Tibial nerve (tissue), 4 donors: ENCODE results near the gene VWA3A. TPM values are rescaled to one million over a fixed set of nuclear protein-coding genes. Genes with fewer than 3 reads are reported as not detected.
"Not testable (repeated sequence)": the region's sequence is repeated elsewhere in the genome, so short reads cannot be mapped to it uniquely, and the experiment has no call there.

Experiments used
- DNase-seq, 2 donors: peaks; one replicate each; pipeline ENCODE4 v3.0.0-alpha.2; 2019; ENCODE audit warnings: low spot score in 2 of 2
- H3K27ac ChIP-seq, 4 donors: fragments of 200-600 bp; sonication (generic) in 3 of 4; one replicate each; pipeline ENCODE4 v1.5.1; 2017 to 2019; ENCODE audit warnings: mild to moderate bottlenecking in 1 of 4
- H3K27me3 ChIP-seq, 2 donors: fragments of 200-600 bp; sonication (generic) in 1 of 2; one replicate each; pipeline versions ENCODE4 v1.5.1 to v1.6.0; 2017 to 2019
- H3K36me3 ChIP-seq, 3 donors: fragments of 200-600 bp; sonication (generic); one replicate each; pipeline ENCODE4 v1.5.1; 2018 to 2019
- H3K4me1 ChIP-seq, 4 donors: fragments of 200-600 bp; sonication (generic) in 3 of 4; one replicate each; pipeline ENCODE4 v1.5.1; 2017 to 2019
- H3K4me3 ChIP-seq, 4 donors: fragments of 200-600 bp; sonication (generic) in 3 of 4; one replicate each; pipeline ENCODE4 v1.5.1; 2017 to 2019; ENCODE audit warnings: mild to moderate bottlenecking in 1 of 4, moderate library complexity in 1 of 4
- H3K9me3 ChIP-seq, 4 donors: fragments of 200-600 bp; sonication (generic) in 3 of 4; one replicate each; pipeline ENCODE4 v1.5.1; 2017 to 2019
- CTCF ChIP-seq, 5 experiments: fragments of 200-600 bp in 3 of 5; fragments of 450-650 bp in 2 of 5; sonication (generic) in 3 of 5; IDR thresholded peaks; one replicate each; pipeline ENCODE4 v1.5.1; 2016 to 2019; ENCODE audit warnings: antibody characterized with exemption in 5 of 5, mild to moderate bottlenecking in 3 of 5, moderate library complexity in 2 of 5
- EP300 ChIP-seq, 2 donors: sonication (generic); formaldehyde crosslinking; IDR thresholded peaks; one replicate each; pipeline ENCODE4 v1.6.1; 2017; ENCODE audit warnings: antibody characterized with exemption in 2 of 2, mild to moderate bottlenecking in 1 of 2
- POLR2A ChIP-seq, 2 donors: fragments of 450-650 bp; IDR thresholded peaks; one replicate each; pipeline ENCODE4 v1.6.1; 2017; ENCODE audit warnings: antibody characterized with exemption in 2 of 2, mild to moderate bottlenecking in 2 of 2, moderate library complexity in 2 of 2
- WGBS, 2 donors: methylation state at CpG; one replicate each; pipeline ENCODE4 v1.1.5; 2018; 5-methylcytosine and 5-hydroxymethylcytosine counted together
- total RNA-seq, 4 donors: library from RNA; depleted of rRNA; stranded (reverse); fragments of >200 nt; gene quantifications; one replicate each; pipeline ENCODE4 v1.1.0, GENCODE V29; 2016

Gene VWA3A
- total RNA-seq, 4 donors from 2014 or later = 2.0 TPM; not detected in 3

GRCh38 chr16:22163806-22164205 is 71.5 kb downstream of the VWA3A start:
- no peak overlapping the region for H3K27ac ChIP-seq
- H3K4me1 ChIP-seq = peaks cover 0 to 8% (median 2%) of the 10 kb centered on the region in 4 donors
- no peak overlapping the region for H3K4me3 ChIP-seq
- peaks cover 0 to 21% of the 10 kb centered on the region in 2 donors for H3K27me3 ChIP-seq
- no peaks in the 10 kb centered on the region for H3K36me3 ChIP-seq
- TF ChIP-seq EP300 (IDR thresholded peaks at IDR 0.05) (no peak), POLR2A (IDR thresholded peaks at IDR 0.05) (no peak), CTCF (IDR thresholded peaks at IDR 0.05) (no peak)
- no peak for DNase-seq
- H3K9me3 ChIP-seq = peaks cover 0 to 6% (median 0%) of the 10 kb centered on the region in 4 donors
- 74 to 86% methylated on average over 6 of the region's 6 CpGs for WGBS, 2 donors

GRCh38 chr16:22164482-22164881 is 72.1 kb downstream of the VWA3A start:
- DNase-seq = no peak
- TF ChIP-seq EP300 (IDR thresholded peaks at IDR 0.05) (no peak), POLR2A (IDR thresholded peaks at IDR 0.05) (no peak)
- Histone ChIP-seq H3K36me3 (no peaks in the 10 kb centered on the region), H3K9me3 (peaks cover 0 to 6% (median 0%) of the 10 kb centered on the region in 4 donors), H3K4me1 (peaks cover 0 to 8% (median 2%) of the 10 kb centered on the region in 4 donors), H3K4me3 (no peak overlapping the region), H3K27ac (no peak overlapping the region), H3K27me3 (peaks cover 0 to 21% of the 10 kb centered on the region in 2 donors)
- 83 to 93% methylated on average over 5 of the region's 5 CpGs for WGBS, 2 donors

- Histone ChIP-seq H3K4me3 (no peak overlapping the region), H3K27ac (no peak overlapping the region), H3K27me3 (peaks cover 0 to 21% of the 10 kb centered on the region in 2 donors), H3K4me1 (peaks cover 0 to 8% (median 2%) of the 10 kb centered on the region in 4 donors), H3K36me3 (no peaks in the 10 kb centered on the region), H3K9me3 (peaks cover 0 to 6% (median 0%) of the 10 kb centered on the region in 4 donors)
- no peak for DNase-seq
- no peak for TF ChIP-seq POLR2A (IDR thresholded peaks at IDR 0.05)
- no peak for TF ChIP-seq CTCF (IDR thresholded peaks at IDR 0.05)
- no peak for TF ChIP-seq EP300 (IDR thresholded peaks at IDR 0.05)
- 85 to 89% methylated on average over 13 to 14 of the region's 16 CpGs for WGBS, 2 donors
Observed at GRCh38 chr16:22165508-22166285, 73.4 kb downstream of the VWA3A start.

GRCh38 chr16:22171953-22172352 is 79.6 kb downstream of the VWA3A start:
- Histone ChIP-seq H3K27me3 (no peaks in the 10 kb centered on the region), H3K9me3 (no peaks in the 10 kb centered on the region), H3K4me3 (no peak overlapping the region), H3K27ac (no peak overlapping the region), H3K36me3 (no peaks in the 10 kb centered on the region), H3K4me1 (no peaks in the 10 kb centered on the region)
- WGBS, 2 donors = 90 to 100% methylated on average over 3 to 6 of the region's 6 CpGs
- no peak for DNase-seq
- TF ChIP-seq POLR2A (IDR thresholded peaks at IDR 0.05) (no peak), EP300 (IDR thresholded peaks at IDR 0.05) (no peak), CTCF (IDR thresholded peaks at IDR 0.05) (no peak)

- not testable (repeated sequence) for H3K27ac ChIP-seq, H3K4me3 ChIP-seq, H3K27me3 ChIP-seq, H3K4me1 ChIP-seq, H3K9me3 ChIP-seq, H3K36me3 ChIP-seq, DNase-seq
- 84 to 100% methylated on average over 1 of the region's 1 CpG for WGBS, 2 donors
Observed at GRCh38 chr16:22172642-22173041, 80.3 kb downstream of the VWA3A start.

GRCh38 chr16:22174642-22175041 is 82.3 kb downstream of the VWA3A start:
- 64 to 65% methylated on average over 9 of the region's 9 CpGs for WGBS, 2 donors

More at GRCh38 chr16:22174642-22175041, 82.3 kb downstream of the VWA3A start:
- no peak overlapping the region for H3K27ac ChIP-seq
- no peaks in the 10 kb centered on the region for H3K36me3 ChIP-seq
- no peak for TF ChIP-seq EP300 (IDR thresholded peaks at IDR 0.05)
- TF ChIP-seq CTCF (IDR thresholded peaks at IDR 0.05) = no peak
- TF ChIP-seq POLR2A (IDR thresholded peaks at IDR 0.05) = no peak
- H3K27me3 ChIP-seq = no peaks in the 10 kb centered on the region
- no peak for DNase-seq
- no peaks in the 10 kb centered on the region for H3K4me1 ChIP-seq
- H3K9me3 ChIP-seq = no peaks in the 10 kb centered on the region
- H3K4me3 ChIP-seq = no peak overlapping the region
